PC-3 (cell line): ENCODE data around the gene KIAA0513. TPM values are rescaled to one million over a fixed set of nuclear protein-coding genes. Genes with fewer than 3 reads are reported as not detected.

ENCODE experiments used
- ATAC-seq: fragments of 200-7000 bp; cut with Tn5 transposase; 2 replicates; pipeline ENCODE4 v1.9.1; 2020; ENCODE audit warnings: mild to moderate bottlenecking, moderate library complexity
- BruUV-seq: library from RNA; stranded (reverse); fragments of 400-500 nt; replicated peaks from 2 replicates; lab custom pipeline; 2021; lab: Mats Ljungman, UMichigan
- CTCF ChIA-PET: fragments of 300-600 bp; sonication (Branson Sonifier 250); formaldehyde crosslinking; loops from one replicate; lab custom pipeline; 2022; ENCODE audit warnings: antibody characterized with exemption; lab: Charles Lee
- POLR2A ChIA-PET: fragments of 300-600 bp; sonication (Branson Sonifier 250); formaldehyde crosslinking; loops from one replicate; lab custom pipeline; 2022; ENCODE audit warnings: antibody characterized with exemption; ENCODE audit not compliant: unreplicated experiment; lab: Charles Lee
- DNase-seq: peaks from one replicate; pipeline ENCODE4 v3.0.0-alpha.2; 2015
- H2AFZ ChIP-seq: fragments of 300-600 bp; sonication (generic); 2 replicates; pipeline ENCODE4 v1.6.0; 2016; ENCODE audit warnings: antibody characterized with exemption, low read length
- H3F3A ChIP-seq: fragments of 300-600 bp; sonication (generic); one replicate; pipeline ENCODE4 v1.6.0; 2017; ENCODE audit warnings: antibody characterized with exemption, low read length, control low read depth, mild to moderate bottlenecking; ENCODE audit not compliant: unreplicated experiment
- H3K27ac ChIP-seq: fragments of 300-600 bp; sonication (generic); 2 replicates; pipeline ENCODE4 v1.5.1; 2016; ENCODE audit warnings: mild to moderate bottlenecking, low read length
- H3K27me3 ChIP-seq: fragments of 300-600 bp; sonication (generic); 2 replicates; pipeline ENCODE4 v1.6.1; 2016; ENCODE audit warnings: low read length, mixed read lengths
- H3K36me3 ChIP-seq: fragments of 300-600 bp; sonication (generic); 2 replicates; pipeline ENCODE4 v1.6.1; 2016; ENCODE audit warnings: low read depth, mixed run types, low read length, mixed read lengths
- H3K4me1 ChIP-seq: fragments of 300-600 bp; sonication (generic); 2 replicates; pipeline ENCODE4 v1.5.1; 2016; ENCODE audit warnings: low read length; ENCODE audit not compliant: insufficient read depth
- H3K4me2 ChIP-seq: fragments of 300-600 bp; sonication (generic); 2 replicates; pipeline ENCODE4 v1.6.0; 2016; ENCODE audit warnings: low read length
- H3K4me3 ChIP-seq: fragments of 300-600 bp; sonication (generic); 2 replicates; pipeline ENCODE4 v1.5.1; 2016; ENCODE audit warnings: mild to moderate bottlenecking, low read length, mixed read lengths
- H3K79me2 ChIP-seq: fragments of 300-600 bp; sonication (generic); 2 replicates; pipeline ENCODE4 v1.6.1; 2017; ENCODE audit warnings: low read length, mixed read lengths
- H3K9ac ChIP-seq: fragments of 300-600 bp; sonication (generic); 2 replicates; pipeline ENCODE4 v1.6.0; 2016; ENCODE audit warnings: mild to moderate bottlenecking, low read length
- H3K9me2 ChIP-seq: fragments of 300-600 bp; sonication (generic); replicated peaks from 2 replicates; pipeline ENCODE4 v1.6.1; 2016; ENCODE audit warnings: mixed run types, low read length, mixed read lengths
- H3K9me3 ChIP-seq: fragments of 300-600 bp; sonication (generic); 2 replicates; pipeline ENCODE4 v1.6.1; 2016; ENCODE audit warnings: low read length, mixed read lengths
- H4K20me1 ChIP-seq: fragments of 300-600 bp; sonication (generic); 2 replicates; pipeline ENCODE4 v1.6.1; 2016; ENCODE audit warnings: low read length, mixed read lengths
- CTCF ChIP-seq: fragments of 300-600 bp; sonication (generic); conservative IDR thresholded peaks from 2 replicates; pipeline ENCODE4 v1.5.1; 2017; ENCODE audit warnings: antibody characterized with exemption, low read depth, mild to moderate bottlenecking, low read length
- EZH2 ChIP-seq: fragments of 300-600 bp; sonication (generic); IDR thresholded peaks from one replicate; pipeline ENCODE4 v1.6.1; 2017; ENCODE audit warnings: antibody characterized with exemption, mild to moderate bottlenecking, low read length; ENCODE audit not compliant: unreplicated experiment
- EZH2phosphoT487 ChIP-seq: fragments of 300-600 bp; sonication (generic); IDR thresholded peaks from 2 replicates; pipeline ENCODE4 v1.6.1; 2018; ENCODE audit warnings: mild to moderate bottlenecking, antibody characterized with exemption, low read length, borderline replicate concordance
- intact Hi-C: fragments of 100-400 bp; cut with micrococcal nuclease; formaldehyde crosslinking; loops from 2 replicates; pipeline ENCODE4 v1.9.0; 2023
- total RNA-seq: library from RNA; depleted of rRNA; stranded (reverse); fragments of >200 nt; gene quantifications from 2 replicates; pipeline ENCODE4 v1.2.3, GENCODE V29; 2014

The KIAA0513 gene
- total RNA-seq, 1 experiment from 2014 or later, result 7.8 TPM

GRCh38 chr16:85028685-85029407 lies 1.3 kb downstream of the KIAA0513 start:
- ATAC-seq (peak; percentile 75), DNase-seq (peak; percentile 80)
- CTCF ChIA-PET, result interaction anchor here (0.6 kb wide), 1 partner anchor 17 kb away, joined by 4 read pairs; no protein-coding TSS in a partner anchor
- no peak for TF ChIP-seq EZH2
- TF ChIP-seq CTCF, result no peak
- no peak for TF ChIP-seq EZH2phosphoT487
- Histone ChIP-seq H3K9ac (peak overlapping the region; percentile 72), H3K27ac (peak overlapping the region; percentile 84), H3K9me2 (no peaks in the 10 kb centered on the region), H3K4me2 (peak overlapping the region; percentile 89), H3K9me3 (no peaks in the 10 kb centered on the region), H3K4me3 (peak overlapping the region; percentile 79), H3K4me1 (peaks cover 46% of the 10 kb centered on the region), H3K27me3 (no peaks in the 10 kb centered on the region), H4K20me1 (no peaks in the 10 kb centered on the region), H3K79me2 (0 out of 2 replicates have a peak, but pooled peaks cover 6% of the 10 kb centered on the region), H2AFZ (peak overlapping the region; percentile 75; the same call in 1 of the 2 replicates), H3K36me3 (no peaks in the 10 kb centered on the region), H3F3A (no peaks in the 10 kb centered on the region)
- TSS peak; percentile 47 for BruUV-seq
- intact Hi-C loops, result loop anchor here (1.0 to 2.0 kb wide), 2 partner anchors 18 to 57 kb away; partner anchors contain the start of gene ZDHHC7
- POLR2A ChIA-PET, result no interaction called here

GRCh38 chr16:85029408-85029784 lies 1.8 kb downstream of the KIAA0513 start:
- DNase-seq (peak; percentile 87), ATAC-seq (peak; percentile 63)
- Histone ChIP-seq H3F3A (no peaks in the 10 kb centered on the region), H4K20me1 (no peaks in the 10 kb centered on the region), H3K9me2 (no peaks in the 10 kb centered on the region), H3K27ac (peak overlapping the region; percentile 84), H3K4me3 (peak overlapping the region; percentile 79), H2AFZ (0 out of 2 replicates have a peak overlapping the region, but pooled peaks have one; percentile 14), H3K9me3 (no peaks in the 10 kb centered on the region), H3K4me2 (peak overlapping the region; percentile 89), H3K36me3 (no peaks in the 10 kb centered on the region), H3K27me3 (no peaks in the 10 kb centered on the region), H3K79me2 (0 out of 2 replicates have a peak, but pooled peaks cover 6% of the 10 kb centered on the region), H3K4me1 (peaks cover 46% of the 10 kb centered on the region), H3K9ac (peak overlapping the region; percentile 57)
- intact Hi-C loops, result loop anchor here (1.0 to 2.0 kb wide), 2 partner anchors 19 to 57 kb away; partner anchors contain the start of gene ZDHHC7
- no TSS peak for BruUV-seq
- TF ChIP-seq EZH2 (no peak), EZH2phosphoT487 (no peak), CTCF (no peak)
- ChIA-PET CTCF (no interaction called here), POLR2A (no interaction called here)

GRCh38 chr16:85029981-85030401 lies 2.4 kb downstream of the KIAA0513 start:
- H3K4me3 ChIP-seq, result peak overlapping the region; percentile 79
- H3K27ac ChIP-seq, result peak overlapping the region; percentile 84
- TSS peak; percentile 12 for BruUV-seq
- peaks cover 46% of the 10 kb centered on the region for H3K4me1 ChIP-seq
- peak overlapping the region; percentile 89 for H3K4me2 ChIP-seq
- H3K27me3 ChIP-seq, result no peaks in the 10 kb centered on the region
- DNase-seq, result peak; percentile 36
- H3K36me3 ChIP-seq, result no peaks in the 10 kb centered on the region
- TF ChIP-seq EZH2 (no peak), EZH2phosphoT487 (no peak), CTCF (no peak)
- peak overlapping the region; percentile 57 for H3K9ac ChIP-seq
- ChIA-PET CTCF (no interaction called here), POLR2A (no interaction called here)
- intact Hi-C loops, result loop anchor here (1.0 to 2.0 kb wide), 2 partner anchors 19 to 56 kb away; partner anchors contain the start of gene ZDHHC7
- no peaks in the 10 kb centered on the region for H3F3A ChIP-seq
- H3K79me2 ChIP-seq, result 0 out of 2 replicates have a peak, but pooled peaks cover 6% of the 10 kb centered on the region
- no peak for ATAC-seq
- peak overlapping the region; percentile 65 for H2AFZ ChIP-seq
- H3K9me2 ChIP-seq, result no peaks in the 10 kb centered on the region
- H4K20me1 ChIP-seq, result no peaks in the 10 kb centered on the region
- no peaks in the 10 kb centered on the region for H3K9me3 ChIP-seq
